ENCODE measurements around the gene HSD3B2.
"Not testable (repeated sequence)": the region's sequence is repeated elsewhere in the genome, so short reads cannot be mapped to it uniquely, and the experiment has no call there.

HSD3B2 gene

GRCh38 chr1:119414950-119415349 lies at the start of gene HSD3B2:
Gene HSD3B2 (plus strand): TSS chr1:119415150. CDS start chr1:119415420, 270 bp downstream.
- no peak for DNase-seq (ENCODE audit: low read depth)

DNA sequence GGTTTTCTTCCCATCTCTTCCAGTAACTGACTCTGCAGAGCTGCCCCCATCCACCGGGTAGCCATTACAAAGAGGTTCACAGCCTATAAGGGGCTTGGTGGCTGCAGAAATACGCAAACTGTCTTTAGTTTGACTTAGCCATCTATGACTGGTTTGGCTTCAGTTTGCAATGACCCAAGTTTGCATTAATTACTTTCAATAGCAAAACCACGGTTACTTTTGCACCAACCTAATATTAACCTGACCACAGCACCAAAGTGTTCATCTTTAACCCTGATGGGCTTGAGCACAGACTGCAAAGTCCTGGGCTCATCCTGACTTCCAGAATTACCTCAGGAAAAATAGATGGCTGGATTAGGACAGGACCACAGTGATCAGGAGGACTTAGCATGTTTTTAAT lies 48.5 kb upstream of the HSD3B2 start:
- no peak for DNase-seq (ENCODE audit: low read depth)

DNA sequence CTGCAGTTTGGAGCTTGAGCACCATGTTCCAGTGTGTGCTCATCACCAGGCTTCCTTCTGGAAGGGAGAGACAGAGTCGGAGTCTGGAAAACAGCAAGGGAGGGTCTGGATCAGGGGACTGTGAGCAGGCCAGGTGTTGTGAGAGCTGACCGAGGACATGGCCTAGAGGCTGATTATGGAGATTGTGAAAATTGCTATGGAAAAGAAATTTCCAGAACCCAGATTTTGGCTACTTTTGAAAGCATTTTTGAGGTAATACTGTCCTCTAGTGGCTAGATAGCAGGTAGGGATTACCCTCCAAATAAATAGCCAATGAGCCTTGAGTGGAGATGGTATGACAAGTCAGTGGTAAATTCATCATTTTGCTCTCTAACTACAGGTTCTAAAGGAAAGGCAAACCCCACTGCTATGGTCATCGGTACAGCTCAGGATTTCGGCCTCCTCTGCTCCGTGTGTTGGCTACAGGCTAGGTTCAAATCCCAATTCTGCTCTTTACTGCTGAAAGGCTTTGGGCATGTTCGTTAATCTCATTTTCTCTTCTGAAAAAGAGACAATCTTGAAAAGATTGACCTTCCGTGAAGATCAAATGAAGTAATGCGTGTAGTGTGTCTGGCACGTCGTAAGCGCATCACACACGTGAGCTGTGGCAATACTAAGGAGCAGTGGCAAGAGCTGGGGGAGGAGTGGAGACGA lies 47.4 kb upstream of the HSD3B2 start:
- DNase-seq (ENCODE audit: low read depth) = peak; percentile 54

DNA sequence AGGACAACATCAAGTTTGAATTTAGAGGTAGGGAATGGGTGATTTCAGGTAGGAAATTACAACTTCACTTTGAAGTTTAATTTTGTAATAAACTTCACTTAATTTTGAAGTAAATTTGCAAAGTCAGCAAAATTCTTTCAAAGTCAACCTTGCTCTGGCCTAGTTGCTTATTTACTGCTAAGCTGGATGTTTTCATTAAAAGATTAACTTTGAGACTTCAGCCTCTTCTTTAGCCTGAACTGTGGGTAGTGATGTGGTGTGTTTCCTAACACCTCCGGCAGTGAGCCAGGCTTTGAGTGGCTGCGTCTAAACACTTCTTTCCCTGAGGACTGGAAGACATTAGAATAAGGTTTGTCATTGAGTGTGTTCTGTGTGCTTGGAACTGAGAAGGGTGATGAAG lies 46.4 kb upstream of the HSD3B2 start, which contains the start of gene HAO2:
HAO2 (plus strand) TSS at position 232 of the 400 bp plus-strand sequence. CDS start 12,301 bp downstream, outside the sequence.
- DNase-seq (ENCODE audit: low read depth) = no peak

DNA sequence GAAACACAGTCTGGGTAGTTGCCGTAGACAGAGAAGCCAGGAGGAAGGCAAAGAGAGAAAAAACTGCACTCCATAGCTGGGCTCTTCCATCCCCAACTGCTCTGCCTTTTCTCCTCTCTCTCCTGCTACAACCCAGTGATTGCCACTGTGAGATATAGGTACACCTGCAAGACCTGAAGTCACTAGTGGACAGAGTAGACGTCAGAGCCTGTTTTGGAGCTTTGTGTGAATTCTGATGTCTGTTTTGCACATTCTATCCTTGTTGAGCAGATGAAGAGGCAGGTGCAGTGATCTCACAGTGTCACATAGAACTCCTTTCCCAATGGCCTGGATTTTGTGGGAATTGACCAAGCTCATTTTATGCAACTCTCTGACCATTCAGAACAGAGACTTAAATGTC lies 44.2 kb upstream of the HSD3B2 start:
- no peak for DNase-seq (ENCODE audit: low read depth)

DNA sequence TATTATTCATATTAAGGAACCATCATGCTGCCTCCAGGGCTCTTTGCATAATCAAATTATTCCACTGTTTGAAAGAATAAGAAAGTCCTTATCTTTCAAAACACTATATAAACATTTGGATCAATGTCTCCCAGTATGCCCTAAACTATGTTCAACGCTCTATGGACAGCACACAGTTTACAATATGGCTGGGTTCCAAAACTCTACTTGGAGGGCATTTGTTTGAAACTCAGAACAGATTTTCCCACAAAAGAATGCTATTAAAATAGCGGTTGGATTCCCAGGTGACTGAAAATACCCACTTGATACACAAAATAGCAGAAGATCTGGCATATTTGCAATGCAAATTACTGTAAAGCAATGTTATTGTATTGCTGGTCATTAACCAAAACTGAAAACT lies 43.1 kb upstream of the HSD3B2 start:
- no peak for DNase-seq (ENCODE audit: low read depth)

DNA sequence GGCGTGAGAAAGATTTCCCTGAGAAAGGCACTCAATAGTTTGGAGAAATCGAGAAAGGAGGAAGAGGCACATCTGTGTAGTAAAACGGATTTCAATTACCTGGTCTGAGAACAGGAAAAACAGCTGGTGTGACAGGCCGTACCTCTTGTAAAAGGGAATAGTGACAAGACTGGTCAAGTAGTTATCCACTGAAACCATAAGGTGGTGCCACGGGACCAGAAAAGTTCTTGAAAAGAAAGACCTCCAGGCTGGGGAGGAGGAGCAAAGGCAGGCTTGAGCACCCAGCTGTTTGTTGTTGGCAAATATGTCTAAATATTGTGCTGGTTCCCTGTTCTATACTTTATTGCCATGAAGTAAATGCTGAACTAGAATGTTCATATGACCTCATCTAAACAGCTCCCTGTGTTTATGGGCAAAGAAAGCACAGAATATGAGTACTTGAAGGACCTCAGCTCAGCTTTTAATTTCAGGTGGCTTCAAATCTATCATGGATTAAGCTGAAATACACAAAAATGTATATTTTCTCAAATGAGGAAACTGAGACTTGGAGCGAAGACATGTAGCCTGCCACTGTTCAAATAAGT lies 42.4 kb upstream of the HSD3B2 start:
- no peak for DNase-seq (ENCODE audit: low read depth)

GRCh38 chr1:119373465-119373864 lies 41.5 kb upstream of the HSD3B2 start:
- peak; percentile 34 for DNase-seq (ENCODE audit: low read depth)

- DNase-seq (ENCODE audit: low read depth) = peak; percentile 21
Measured at GRCh38 chr1:119374208-119374874, 40.6 kb upstream of the HSD3B2 start.

GRCh38 chr1:119375366-119375765 lies 39.6 kb upstream of the HSD3B2 start:
- DNase-seq (ENCODE audit: low read depth) = no peak

- DNase-seq (ENCODE audit: low read depth) = no peak
Measured at GRCh38 chr1:119376594-119376993, 38.4 kb upstream of the HSD3B2 start.

GRCh38 chr1:119377594-119377993 lies 37.4 kb upstream of the HSD3B2 start:
- DNase-seq (ENCODE audit: low read depth) = not testable (repeated sequence)

DNA sequence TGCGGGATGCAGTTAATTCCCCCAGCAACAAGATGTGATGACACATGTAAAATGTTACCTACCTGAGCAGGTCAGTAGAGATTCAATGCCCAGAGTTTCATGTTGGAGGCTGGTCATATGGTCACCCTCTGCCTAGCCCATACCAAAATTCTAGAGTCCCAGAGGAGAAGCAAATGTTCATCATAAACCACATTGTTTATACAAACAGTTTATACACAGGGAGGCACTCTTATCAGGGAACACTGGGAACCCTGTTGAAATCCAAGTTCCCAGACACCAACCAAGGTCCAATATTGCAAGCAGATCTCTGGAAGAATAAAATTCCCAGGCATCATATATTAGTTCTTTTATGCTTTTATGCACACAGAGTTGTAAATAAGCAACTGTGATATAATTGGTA lies 35.8 kb upstream of the HSD3B2 start:
- no peak for DNase-seq (ENCODE audit: low read depth)

GRCh38 chr1:119380304-119380703 lies 34.6 kb upstream of the HSD3B2 start:
- no peak for DNase-seq (ENCODE audit: low read depth)

GRCh38 chr1:119380983-119381662 lies 33.8 kb upstream of the HSD3B2 start:
- DNase-seq (ENCODE audit: low read depth) = no peak

GRCh38 chr1:119384591-119384990 lies 30.4 kb upstream of the HSD3B2 start:
- no peak for DNase-seq (ENCODE audit: low read depth)

DNA sequence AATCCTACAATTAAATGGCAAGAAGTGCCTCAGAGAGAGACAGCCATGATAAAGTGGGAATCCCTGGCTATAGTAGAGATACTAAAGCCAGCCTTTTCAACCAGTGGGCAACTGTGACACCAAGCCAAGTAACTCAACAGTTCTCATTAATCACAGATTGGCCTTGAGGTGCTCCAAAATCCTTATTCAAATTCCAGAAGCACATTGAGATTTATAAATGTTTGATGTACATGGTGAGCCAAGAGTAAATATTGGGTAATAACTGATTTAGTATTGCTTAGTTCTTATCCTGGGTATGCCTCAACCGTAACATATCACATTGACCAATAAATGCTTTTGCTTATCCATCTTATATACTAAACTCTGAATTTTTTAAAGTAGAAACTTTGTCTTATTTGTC lies 29.3 kb upstream of the HSD3B2 start:
- DNase-seq (ENCODE audit: low read depth) = no peak

GRCh38 chr1:119387858-119388257 lies 27.1 kb upstream of the HSD3B2 start:
- DNase-seq (ENCODE audit: low read depth) = no peak

DNA sequence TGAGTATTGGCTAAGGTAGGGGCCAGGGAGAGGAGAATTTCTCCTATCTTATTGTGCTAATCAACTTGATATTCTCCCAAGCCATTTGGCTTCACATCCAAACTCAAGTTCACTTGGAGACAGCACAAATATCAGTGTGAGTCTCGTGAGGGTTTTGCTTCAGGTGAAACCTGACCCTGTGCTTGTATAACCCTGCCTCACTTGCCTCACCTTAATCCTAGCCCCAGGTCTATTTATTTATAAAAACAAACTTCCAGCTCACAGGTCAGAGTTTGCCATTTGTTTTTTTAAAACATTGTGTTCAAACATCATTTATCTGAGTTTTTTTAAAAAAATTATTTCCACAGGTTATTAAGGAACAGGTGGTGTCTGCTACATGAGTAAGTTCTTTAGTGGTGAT lies 26.5 kb upstream of the HSD3B2 start:
- DNase-seq (ENCODE audit: low read depth) = no peak

GRCh38 chr1:119390526-119390925 lies 24.4 kb upstream of the HSD3B2 start:
- no peak for DNase-seq (ENCODE audit: low read depth)

GRCh38 chr1:119391749-119392148 lies 23.2 kb upstream of the HSD3B2 start:
- DNase-seq (ENCODE audit: low read depth) = no peak

DNA sequence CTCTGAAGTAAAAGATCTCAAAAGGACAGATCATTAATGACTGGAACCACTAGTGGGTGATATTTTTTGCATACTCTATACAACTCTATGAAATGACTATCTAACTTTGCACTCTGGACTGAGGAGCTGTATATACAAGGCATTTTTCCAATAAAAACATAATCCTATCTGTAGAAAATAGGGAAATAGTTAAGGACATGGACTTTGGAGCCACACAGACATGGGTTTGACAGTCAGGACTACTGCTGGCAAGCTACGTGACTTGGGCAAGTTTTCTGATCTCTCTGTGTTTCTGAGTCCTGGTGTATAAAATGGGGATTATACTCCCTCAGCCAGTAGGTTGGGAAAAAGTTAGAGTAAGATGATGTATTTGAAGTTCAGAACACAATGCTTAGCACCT lies 20.9 kb upstream of the HSD3B2 start:
- DNase-seq (ENCODE audit: low read depth) = no peak

- DNase-seq (ENCODE audit: low read depth) = no peak
Measured at GRCh38 chr1:119396982-119397381, 18.0 kb upstream of the HSD3B2 start.
